ENCODE data around the gene TVP23C. TPM values are rescaled to one million over a fixed set of nuclear protein-coding genes. Genes with fewer than 3 reads are reported as not detected.
"Not testable (repeated sequence)": the region's sequence is repeated elsewhere in the genome, so short reads cannot be mapped to it uniquely, and the experiment has no call there.

Gene TVP23C
- total RNA-seq, 1 donor from 2014 or later, result 4.8 TPM

DNA sequence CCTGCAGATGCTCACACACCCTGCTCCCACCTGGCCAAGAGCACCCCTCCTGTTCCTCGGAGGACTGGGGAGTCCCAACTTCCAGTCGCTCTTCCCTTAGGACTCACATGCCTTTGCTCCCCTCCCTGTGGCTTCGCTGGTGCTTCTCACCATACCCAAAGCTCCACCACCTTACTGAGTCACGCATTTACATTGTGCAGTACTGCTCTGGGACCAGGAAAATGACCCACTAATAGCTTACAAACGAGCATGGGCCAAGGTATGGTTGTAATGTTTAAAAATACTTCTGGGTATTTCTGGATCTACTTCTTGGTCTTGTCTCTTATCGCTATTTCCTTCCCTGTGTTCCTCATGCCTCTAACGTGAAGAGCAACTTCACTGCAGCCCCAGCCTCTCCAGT, 54.8 kb downstream of the TVP23C start:
- H3K27ac ChIP-seq (replicated peaks), result peak overlapping the region; percentile 16
- H3K9me3 ChIP-seq (replicated peaks), result no peaks in the 10 kb centered on the region
- H3K4me3 ChIP-seq, result no peak overlapping the region
- TF ChIP-seq CTCF (IDR thresholded peaks at IDR 0.05; ENCODE audit: borderline replicate concordance), result no peak
- DNase-seq, result no peak
- H3K27me3 ChIP-seq (ENCODE audit: low read depth), result no peaks in the 10 kb centered on the region
- intact Hi-C loops (cut with micrococcal nuclease), result no loop called here
- peaks cover 6% of the 10 kb centered on the region for H3K36me3 ChIP-seq
- H3K4me1 ChIP-seq, result peaks cover 31% of the 10 kb centered on the region

DNA sequence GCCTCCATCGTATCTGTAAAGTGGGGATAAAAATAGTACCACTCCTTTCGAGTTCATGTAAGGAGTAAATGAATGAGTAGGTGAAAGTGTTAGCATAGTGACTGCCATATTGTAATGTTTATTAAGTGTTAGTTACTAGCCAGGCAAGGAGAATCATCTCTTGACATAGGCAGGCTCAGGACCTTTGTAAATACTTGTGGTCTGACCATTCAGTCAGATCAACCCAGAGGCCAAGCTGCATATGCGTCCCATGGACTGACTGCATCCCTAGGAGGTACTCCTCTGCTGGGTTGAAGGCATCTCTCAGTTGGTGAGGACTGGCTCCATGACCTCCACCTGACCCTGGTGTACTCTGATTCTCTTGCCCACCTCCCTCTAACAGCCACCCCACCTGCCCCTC, 55.4 kb downstream of the TVP23C start:
- no peak for TF ChIP-seq CTCF (IDR thresholded peaks at IDR 0.05; ENCODE audit: borderline replicate concordance)
- intact Hi-C loops (cut with micrococcal nuclease), result no loop called here
- H3K4me3 ChIP-seq, result no peak overlapping the region
- H3K27ac ChIP-seq (replicated peaks), result no peak overlapping the region
- peaks cover 30% of the 10 kb centered on the region for H3K4me1 ChIP-seq
- H3K36me3 ChIP-seq, result peaks cover 6% of the 10 kb centered on the region
- H3K27me3 ChIP-seq (ENCODE audit: low read depth), result no peaks in the 10 kb centered on the region
- DNase-seq, result no peak
- no peaks in the 10 kb centered on the region for H3K9me3 ChIP-seq (replicated peaks)

DNA sequence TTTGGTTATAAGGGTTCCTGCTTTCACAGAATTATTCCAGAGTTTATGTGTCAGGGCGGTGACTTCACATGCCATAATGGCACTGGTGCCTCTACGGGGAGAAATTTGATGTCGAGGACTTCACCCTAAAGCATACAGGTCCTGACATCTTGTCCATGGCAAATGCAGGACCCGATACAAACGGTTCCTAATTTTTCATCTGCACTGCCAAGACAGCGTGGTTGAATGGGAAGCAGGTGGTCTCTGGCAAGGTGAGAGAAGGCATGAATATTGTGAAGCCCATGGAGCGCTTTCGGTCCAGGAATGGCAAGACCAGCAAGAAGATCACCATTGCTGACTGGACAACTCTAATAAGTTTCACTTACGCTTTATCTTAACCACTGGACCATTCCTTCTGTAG, 56.3 kb downstream of the TVP23C start:
- Histone ChIP-seq H3K4me1 (peaks cover 37% of the 10 kb centered on the region), H3K9me3 (replicated peaks) (no peaks in the 10 kb centered on the region), H3K4me3 (no peak overlapping the region), H3K27me3 (ENCODE audit: low read depth) (no peaks in the 10 kb centered on the region), H3K27ac (replicated peaks) (no peak overlapping the region), H3K36me3 (peaks cover 6% of the 10 kb centered on the region)
- no peak for TF ChIP-seq CTCF (IDR thresholded peaks at IDR 0.05; ENCODE audit: borderline replicate concordance)
- no peak for DNase-seq
- intact Hi-C loops (cut with micrococcal nuclease), result no loop called here

DNA sequence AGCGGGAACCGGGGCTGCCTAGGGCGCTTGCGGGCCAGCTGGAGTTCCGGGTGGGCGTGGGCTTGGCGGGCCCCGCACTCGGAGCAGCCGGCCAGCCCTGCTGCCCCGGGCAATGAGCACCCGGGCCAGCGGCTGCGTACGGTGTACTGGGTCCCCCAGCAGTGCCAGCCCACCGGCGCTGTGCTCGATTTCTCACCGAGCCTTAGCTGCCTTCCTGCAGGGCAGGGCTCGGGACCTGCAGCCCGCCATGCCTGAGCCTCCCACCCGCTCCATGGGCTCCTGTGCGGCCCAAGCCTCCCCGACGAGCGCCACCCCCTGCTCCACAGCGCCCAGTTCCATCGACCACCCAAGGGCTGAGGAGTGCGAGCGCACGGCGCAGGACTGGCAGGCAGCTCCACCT, 57.6 kb downstream of the TVP23C start:
- DNase-seq; H3K36me3 ChIP-seq; intact Hi-C loops (cut with micrococcal nuclease); H3K27ac ChIP-seq (replicated peaks); H3K4me3 ChIP-seq; H3K27me3 ChIP-seq (ENCODE audit: low read depth); H3K9me3 ChIP-seq (replicated peaks): not testable (repeated sequence)
- peaks cover 37% of the 10 kb centered on the region for H3K4me1 ChIP-seq

- Histone ChIP-seq H3K4me1 (peaks cover 24% of the 10 kb centered on the region), H3K9me3 (replicated peaks) (no peaks in the 10 kb centered on the region), H3K36me3 (peaks cover 6% of the 10 kb centered on the region), H3K4me3 (no peak overlapping the region), H3K27me3 (ENCODE audit: low read depth) (no peaks in the 10 kb centered on the region), H3K27ac (replicated peaks) (no peak overlapping the region)
- no peak for DNase-seq
- no peak for TF ChIP-seq CTCF (IDR thresholded peaks at IDR 0.05; ENCODE audit: borderline replicate concordance)
- intact Hi-C loops (cut with micrococcal nuclease), result loop anchor here (2.0 kb wide), 1 partner anchor 241 kb away; no protein-coding TSS in a partner anchor
Observed at GRCh38 chr17:15503731-15504130, 59.6 kb downstream of the TVP23C start.

GRCh38 chr17:15502369-15503112, 60.7 kb downstream of the TVP23C start:
- intact Hi-C loops (cut with micrococcal nuclease), result loop anchor here (2.0 kb wide), 1 partner anchor 240 kb away; no protein-coding TSS in a partner anchor
- H3K27me3 ChIP-seq (ENCODE audit: low read depth), result no peaks in the 10 kb centered on the region
- H3K27ac ChIP-seq (replicated peaks), result peak overlapping the region; percentile 90
- H3K9me3 ChIP-seq (replicated peaks), result no peaks in the 10 kb centered on the region
- peak; percentile 90 for DNase-seq
- peak; percentile 92 for TF ChIP-seq CTCF (IDR thresholded peaks at IDR 0.05; ENCODE audit: borderline replicate concordance)
- peaks cover 6% of the 10 kb centered on the region for H3K36me3 ChIP-seq
- peaks cover 13% of the 10 kb centered on the region for H3K4me1 ChIP-seq
- H3K4me3 ChIP-seq, result peak overlapping the region; percentile 60

All from left ventricle myocardium inferior (tissue), 1 donor.